DND-41 (cell line): Measurements from ENCODE around the gene NLGN1.

Source experiments
- EZH2 ChIP-seq: IDR thresholded peaks from 3 replicates; pipeline ENCODE4 v1.6.1; 2012; ENCODE audit warnings: borderline replicate concordance, low read depth, mild to moderate bottlenecking, moderate library complexity, low read length, inconsistent platforms; ENCODE audit not compliant: severe bottlenecking
- TF ChIP-seq, protein P1 (sequence below): IDR thresholded peaks from 2 replicates; pipeline ENCODE4 v1.5.1; 2012; ENCODE audit warnings: borderline replicate concordance, low read length, moderate library complexity, mild to moderate bottlenecking; ENCODE audit not compliant: poor library complexity, severe bottlenecking; ENCODE audit errors: extremely low read depth

DNA sequence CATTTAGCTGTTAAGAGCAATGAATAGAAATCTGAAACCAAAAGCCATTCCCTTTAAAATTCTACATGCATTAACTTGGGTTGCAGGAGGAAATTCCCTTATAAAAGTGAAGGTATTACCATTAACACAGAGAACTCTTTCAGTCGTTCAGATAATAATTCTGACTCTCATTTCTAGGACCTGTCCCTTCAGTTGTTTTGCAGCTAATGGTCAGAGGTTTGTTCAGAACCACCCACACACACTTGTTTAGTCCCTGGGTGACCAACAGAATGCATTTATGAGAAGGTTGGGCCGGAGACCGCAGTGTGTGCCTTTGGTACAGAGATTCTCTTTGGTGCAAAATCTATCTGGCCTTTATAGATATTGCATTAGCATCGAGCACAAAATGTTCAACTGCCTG is 492.5 kb downstream of the NLGN1 start:
- TF ChIP-seq, protein P1, sequence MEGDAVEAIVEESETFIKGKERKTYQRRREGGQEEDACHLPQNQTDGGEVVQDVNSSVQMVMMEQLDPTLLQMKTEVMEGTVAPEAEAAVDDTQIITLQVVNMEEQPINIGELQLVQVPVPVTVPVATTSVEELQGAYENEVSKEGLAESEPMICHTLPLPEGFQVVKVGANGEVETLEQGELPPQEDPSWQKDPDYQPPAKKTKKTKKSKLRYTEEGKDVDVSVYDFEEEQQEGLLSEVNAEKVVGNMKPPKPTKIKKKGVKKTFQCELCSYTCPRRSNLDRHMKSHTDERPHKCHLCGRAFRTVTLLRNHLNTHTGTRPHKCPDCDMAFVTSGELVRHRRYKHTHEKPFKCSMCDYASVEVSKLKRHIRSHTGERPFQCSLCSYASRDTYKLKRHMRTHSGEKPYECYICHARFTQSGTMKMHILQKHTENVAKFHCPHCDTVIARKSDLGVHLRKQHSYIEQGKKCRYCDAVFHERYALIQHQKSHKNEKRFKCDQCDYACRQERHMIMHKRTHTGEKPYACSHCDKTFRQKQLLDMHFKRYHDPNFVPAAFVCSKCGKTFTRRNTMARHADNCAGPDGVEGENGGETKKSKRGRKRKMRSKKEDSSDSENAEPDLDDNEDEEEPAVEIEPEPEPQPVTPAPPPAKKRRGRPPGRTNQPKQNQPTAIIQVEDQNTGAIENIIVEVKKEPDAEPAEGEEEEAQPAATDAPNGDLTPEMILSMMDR: no peak
- no peak for TF ChIP-seq EZH2
